Amygdala (tissue), 56 donors: ENCODE measurements around the gene GTF2A1.

ENCODE experiments used
- DNase-seq, 56 donors: peaks; one replicate each; lab custom pipeline; 2025; lab: John Stamatoyannopoulos, UW

The GTF2A1 gene

GRCh38 chr14:81144824-81145603 is 75.7 kb downstream of the GTF2A1 start:
- no peak for DNase-seq

GRCh38 chr14:81143793-81144192 is 77.0 kb downstream of the GTF2A1 start:
- DNase-seq = no peak

GRCh38 chr14:81141426-81141825 is 79.3 kb downstream of the GTF2A1 start:
- DNase-seq = no peak

- no peak for DNase-seq
Measured at GRCh38 chr14:81138429-81138828, 82.3 kb downstream of the GTF2A1 start.

- no peak for DNase-seq
Measured at GRCh38 chr14:81137316-81137715, 83.4 kb downstream of the GTF2A1 start.

- DNase-seq = no peak
Measured at GRCh38 chr14:81133400-81133799, 87.4 kb downstream of the GTF2A1 start.

- peak in 6 of 56 donors; percentile 1 to 24 (median 4) for DNase-seq
Measured at GRCh38 chr14:81132468-81132867, 88.3 kb downstream of the GTF2A1 start.

- DNase-seq = no peak
Measured at GRCh38 chr14:81129242-81129641, 91.5 kb downstream of the GTF2A1 start.

- no peak for DNase-seq
Measured at GRCh38 chr14:81127785-81128184, 93.0 kb downstream of the GTF2A1 start.

- DNase-seq = no peak
Measured at GRCh38 chr14:81125536-81125935, 95.2 kb downstream of the GTF2A1 start.
